ENCODE results near the gene CD151.

CD151 gene

DNA sequence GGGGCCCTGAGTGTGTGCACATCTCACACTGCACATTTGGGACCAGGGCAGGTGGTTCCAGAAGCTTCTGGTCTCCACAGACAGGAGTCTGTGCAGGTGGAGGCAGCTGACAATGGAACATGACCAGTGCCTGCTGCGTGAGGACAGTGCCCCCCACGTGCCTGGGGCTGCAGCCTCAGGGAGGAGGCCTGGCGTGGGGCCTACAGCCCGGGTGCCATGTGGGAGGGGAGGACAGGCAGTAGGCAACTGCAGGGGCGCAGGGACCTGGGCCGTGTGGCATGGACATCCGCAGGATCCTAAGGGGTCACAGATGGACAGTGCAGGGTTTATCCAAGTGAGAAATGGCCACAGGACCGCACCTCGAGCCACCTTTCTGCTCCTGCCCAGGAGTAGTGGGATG is 38.7 kb downstream of the CD151 start:
- DNase-seq (ENCODE audit: low spot score) = no peak

DNA sequence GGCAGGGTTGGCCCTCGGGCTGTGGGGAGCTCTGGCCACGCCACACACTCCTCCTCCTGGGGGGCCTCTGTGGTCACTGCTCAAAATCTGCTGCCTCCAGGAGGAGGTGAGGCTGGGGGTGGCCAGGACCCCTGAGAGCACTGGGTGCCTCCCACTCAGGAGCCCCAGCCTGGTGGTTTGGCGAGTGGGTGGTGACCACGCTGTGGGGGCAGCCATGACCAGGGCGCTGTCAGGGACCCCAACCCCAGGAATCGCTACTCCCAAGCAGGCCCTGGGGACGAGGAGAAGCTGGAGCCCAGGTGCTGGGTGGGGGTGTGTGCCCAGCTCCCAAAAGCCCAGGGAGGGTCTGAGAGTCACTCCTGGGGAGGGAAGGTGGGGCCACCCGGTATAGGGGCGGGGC is 40.0 kb downstream of the CD151 start:
- no peak for DNase-seq (ENCODE audit: low spot score)

DNA sequence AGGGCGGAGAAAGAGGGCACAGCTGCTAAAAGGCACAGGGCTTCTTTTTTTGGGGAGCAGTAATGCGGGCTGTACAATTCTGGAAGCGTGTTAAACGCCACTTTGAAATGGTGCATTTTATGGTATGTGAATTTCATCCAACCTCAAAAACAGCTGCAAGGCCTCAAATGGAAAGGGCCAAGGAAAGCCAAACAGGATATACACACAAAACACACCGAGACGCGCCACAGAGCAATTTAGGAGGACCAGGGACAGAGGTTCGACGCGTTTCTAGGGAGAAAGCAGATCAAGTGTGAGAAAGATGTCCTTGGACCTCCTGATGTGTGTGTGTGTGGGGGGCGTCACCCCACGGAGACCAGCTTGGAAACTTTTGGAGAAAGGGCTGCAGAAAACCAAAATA is 41.0 kb downstream of the CD151 start:
- DNase-seq (ENCODE audit: low spot score) = no peak

DNA sequence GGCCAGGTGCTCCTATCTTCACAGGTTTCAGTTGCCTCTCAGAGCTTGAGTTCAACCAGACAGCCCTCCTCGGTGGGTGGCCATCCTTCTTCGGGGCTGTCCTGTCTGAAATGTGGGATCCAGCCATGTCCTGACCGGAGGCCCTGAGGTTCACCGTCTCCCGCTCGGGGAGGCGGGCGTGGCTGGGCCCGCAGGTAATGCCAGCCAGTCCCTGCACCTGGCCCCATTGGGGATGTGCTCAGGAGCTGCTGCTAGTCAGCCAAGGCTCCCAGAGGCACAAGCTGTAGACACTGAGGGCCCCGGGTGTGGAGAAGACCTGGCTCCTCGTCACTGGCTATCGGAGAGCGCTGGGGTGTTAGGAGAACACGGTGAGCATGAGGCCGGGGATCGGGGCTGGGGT is 42.5 kb downstream of the CD151 start:
- no peak for DNase-seq (ENCODE audit: low spot score)

DNA sequence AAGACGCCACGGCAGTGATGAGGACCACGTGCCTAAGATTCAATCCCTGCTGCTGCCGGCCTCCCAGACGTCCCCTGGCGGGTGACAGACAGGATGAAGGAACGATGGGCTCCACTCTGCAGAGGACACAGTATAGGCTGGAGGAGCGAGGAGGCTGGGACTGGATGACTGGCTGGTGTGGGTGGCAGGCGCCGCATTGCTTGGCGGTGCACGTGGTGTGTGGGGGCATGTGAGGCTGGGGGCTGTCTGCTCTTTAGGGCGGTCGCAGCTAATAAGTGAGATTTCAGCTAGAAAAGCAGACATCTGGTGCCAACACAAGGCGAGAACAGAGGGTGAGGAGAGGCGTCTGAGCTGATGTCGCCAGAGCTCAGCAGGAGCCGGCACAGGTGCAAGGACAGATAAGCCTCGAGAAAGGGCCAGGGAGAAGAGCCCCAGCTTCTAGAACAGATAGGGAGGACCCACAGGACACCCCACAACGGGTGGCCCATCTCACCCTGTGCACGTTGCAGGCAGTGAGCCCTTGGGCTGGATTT is 43.1 kb downstream of the CD151 start:
- DNase-seq (ENCODE audit: low spot score) = no peak

DNA sequence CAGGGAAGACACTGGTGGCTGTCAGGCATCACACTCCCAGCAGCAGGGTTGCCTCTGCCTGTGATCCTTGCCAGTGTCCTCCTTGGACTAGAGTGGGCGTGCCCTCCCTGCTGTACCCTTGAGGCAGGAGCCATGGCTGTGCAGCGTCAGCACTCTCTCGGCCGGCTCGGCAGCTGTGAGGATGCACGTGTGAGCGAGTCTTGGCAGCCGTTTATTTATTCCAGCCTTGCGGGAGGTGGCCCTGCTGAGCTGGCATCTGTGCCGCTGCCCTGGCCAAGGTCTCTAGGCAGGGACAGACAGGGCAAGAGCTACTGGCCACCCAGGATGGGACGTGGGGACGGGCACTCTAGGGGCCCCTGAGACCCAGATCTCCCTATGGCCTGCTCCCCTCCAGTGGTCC is 43.8 kb downstream of the CD151 start:
- DNase-seq (ENCODE audit: low spot score) = peak; percentile 11

DNA sequence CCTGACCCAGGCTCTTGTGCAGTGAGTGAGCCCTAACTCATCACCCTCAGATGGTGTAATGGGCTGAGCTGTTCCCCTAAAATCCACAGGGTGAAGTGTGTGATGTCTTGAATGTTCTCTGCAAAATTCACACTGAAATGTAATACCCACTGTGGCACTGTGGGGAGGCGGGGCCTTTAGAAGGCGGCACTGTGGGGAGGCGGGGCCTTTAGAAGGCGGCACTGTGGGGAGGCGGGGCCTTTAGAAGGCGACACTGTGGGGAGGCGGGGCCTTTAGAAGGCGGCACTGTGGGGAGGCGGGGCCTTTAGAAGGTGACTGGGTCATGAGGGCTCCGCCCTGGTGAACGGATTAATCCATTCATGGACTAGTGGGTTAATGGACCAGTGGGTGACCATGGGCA is 44.8 kb downstream of the CD151 start:
- no peak for DNase-seq (ENCODE audit: low spot score)

DNA sequence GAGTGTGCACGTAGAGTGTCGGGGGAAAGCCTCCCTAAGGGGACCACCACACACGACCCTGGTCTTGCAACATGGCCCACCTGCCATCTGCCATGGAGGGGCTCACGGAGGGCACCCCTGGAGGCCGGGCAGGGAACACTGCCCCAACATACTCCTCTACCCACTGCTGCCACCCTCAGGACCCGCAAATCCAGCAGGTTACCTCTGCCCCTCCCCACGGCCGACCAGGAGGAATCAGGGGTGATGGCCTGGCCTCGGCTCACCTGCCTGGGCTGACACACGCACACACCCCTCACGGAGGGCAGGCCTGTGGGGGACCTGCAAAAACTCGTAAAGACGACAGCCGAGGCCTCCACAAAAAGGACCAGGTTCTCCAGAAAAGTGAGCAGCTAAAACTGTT is 47.7 kb downstream of the CD151 start:
- no peak for DNase-seq (ENCODE audit: low spot score)

DNA sequence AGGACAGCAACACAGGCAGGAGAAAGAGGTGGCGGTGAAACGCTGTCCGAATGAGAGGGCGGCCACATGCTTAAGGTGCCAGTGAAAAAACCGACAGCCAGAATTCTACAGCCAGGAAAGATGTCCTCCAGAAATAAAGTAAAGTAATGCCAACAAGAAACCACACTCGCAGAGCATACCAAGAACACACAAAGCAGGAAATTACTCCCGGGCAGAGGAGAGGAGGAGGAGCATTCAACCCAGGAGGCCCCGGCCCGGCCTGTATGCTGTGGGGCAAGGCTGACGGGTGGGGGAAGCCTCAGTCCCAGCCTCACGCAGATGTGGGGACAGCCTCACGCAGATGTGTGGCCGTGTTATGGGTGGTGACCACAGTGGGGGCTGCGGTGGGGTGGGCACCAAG is 49.8 kb downstream of the CD151 start:
- no peak for DNase-seq (ENCODE audit: low spot score)

DNA sequence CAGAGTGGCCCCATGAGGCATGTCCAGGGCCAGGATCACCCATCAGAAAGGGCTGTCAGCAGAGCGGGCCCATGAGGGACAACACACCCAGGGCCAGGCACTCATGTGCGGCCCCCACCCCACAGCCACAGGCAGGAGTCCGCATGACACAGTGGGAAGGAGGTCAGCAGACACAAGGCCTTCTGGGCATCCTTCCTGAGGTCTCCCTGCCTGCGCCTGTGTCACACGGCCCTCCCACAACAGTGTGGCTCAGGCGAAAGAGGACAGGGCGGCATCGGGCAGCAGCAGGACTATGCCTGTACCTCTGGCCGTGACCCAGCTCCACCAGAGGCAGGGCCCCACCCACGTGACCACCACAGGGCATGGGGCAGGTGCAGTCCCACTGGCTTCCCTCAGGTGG is 50.8 kb downstream of the CD151 start:
- no peak for DNase-seq (ENCODE audit: low spot score)

DNA sequence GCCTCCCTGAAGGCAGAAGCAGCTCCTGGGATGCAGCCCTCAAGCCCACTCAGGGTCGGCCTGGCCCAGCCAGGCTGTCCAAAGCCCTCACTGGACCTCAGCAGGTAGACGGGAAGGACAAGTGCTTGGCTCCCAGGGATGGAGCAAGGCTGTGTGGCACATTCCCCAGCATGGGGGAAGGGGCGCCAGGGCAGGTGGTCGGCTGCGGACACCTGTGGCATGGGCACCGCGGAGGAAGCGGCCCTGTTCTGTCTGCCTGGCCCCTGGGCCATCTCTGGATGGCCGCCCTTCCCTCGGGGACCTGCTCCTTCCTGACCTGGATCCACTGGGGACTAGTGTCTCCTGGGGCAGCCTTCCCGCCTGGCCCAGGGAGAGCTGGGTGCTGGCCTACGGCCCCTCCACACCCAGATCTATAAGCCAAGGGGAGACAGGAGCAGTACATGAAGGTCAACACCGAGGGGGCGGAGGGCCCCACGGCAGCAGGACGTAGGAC is 51.9 kb downstream of the CD151 start:
- DNase-seq (ENCODE audit: low spot score) = no peak

DNA sequence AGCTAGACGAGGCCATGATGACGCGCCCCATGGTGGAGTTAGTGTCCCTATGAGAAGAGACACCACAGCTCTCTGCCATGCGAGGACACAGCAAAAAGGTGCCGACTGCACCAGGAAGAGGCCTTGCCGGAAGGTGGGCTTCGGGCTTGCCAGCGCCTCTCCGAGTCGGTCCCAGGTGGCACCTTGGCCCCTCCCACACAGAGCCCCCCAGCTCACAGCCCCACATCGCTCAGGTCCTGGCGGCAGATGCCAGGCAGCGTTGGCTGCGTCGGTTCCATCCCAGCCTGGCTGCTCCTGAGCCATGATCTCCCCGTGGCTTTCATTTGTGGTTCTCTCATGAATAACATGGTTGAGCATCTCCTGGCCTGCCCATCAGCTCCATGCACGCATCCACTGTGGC is 53.8 kb downstream of the CD151 start:
- DNase-seq (ENCODE audit: low spot score) = no peak

DNA sequence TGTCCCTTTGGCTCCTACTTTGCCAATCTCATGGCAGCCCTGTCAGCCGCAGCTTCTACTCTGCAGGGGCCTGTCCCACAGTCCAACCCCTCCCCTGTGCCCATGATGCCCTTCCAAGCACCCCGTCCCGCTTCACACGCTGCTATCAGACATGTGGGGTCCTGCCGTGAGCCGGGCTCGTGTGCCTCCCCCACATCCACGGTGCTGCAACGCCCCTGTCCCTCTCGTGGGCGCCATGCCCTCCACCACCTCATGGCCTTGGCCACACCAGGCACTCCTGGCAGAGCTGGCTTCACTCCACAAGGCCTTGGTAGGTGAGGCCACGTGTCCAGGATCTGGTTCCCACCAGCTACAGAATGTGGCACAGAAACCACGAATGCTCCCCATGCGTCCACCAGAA is 54.8 kb downstream of the CD151 start:
- no peak for DNase-seq (ENCODE audit: low spot score)
